Activated naive CD8-positive, alpha-beta T cell treated with anti-CD3 and anti-CD28 coated beads, Interleukin-2, amount 50 U/mL, for 24 hours (primary cell): Measurements from ENCODE around the gene S100A2.
"Not testable (repeated sequence)": the region's sequence is repeated elsewhere in the genome, so short reads cannot be mapped to it uniquely, and the experiment has no call there.

Experiments used
- ATAC-seq: fragments of 150-1000 bp; cut with Tn5 transposase; one replicate; pipeline ENCODE4 v1.10.0; 2021
- DNase-seq: peaks from one replicate; pipeline ENCODE4 v3.0.0; 2021
- H3K27ac Mint-ChIP-seq: one replicate; pipeline ENCODE4 v1.8.0; 2021; ENCODE audit warnings: mild to moderate bottlenecking, mixed read lengths
- H3K27me3 Mint-ChIP-seq: one replicate; pipeline ENCODE4 v1.8.0; 2021; ENCODE audit warnings: mixed read lengths
- H3K36me3 Mint-ChIP-seq: one replicate; pipeline ENCODE4 v1.8.0; 2021; ENCODE audit warnings: low read depth, mixed read lengths
- H3K4me1 Mint-ChIP-seq: one replicate; pipeline ENCODE4 v1.8.0; 2021; ENCODE audit warnings: mixed read lengths
- H3K4me3 Mint-ChIP-seq: one replicate; pipeline ENCODE4 v1.8.0; 2021; ENCODE audit warnings: mild to moderate bottlenecking, moderate library complexity, mixed read lengths
- H3K9me3 Mint-ChIP-seq: one replicate; pipeline ENCODE4 v1.8.0; 2021; ENCODE audit warnings: mixed read lengths

S100A2 gene

GRCh38 chr1:153563483-153563901 lies 2.2 kb downstream of the S100A2 start:
- H3K4me3 Mint-ChIP-seq: no peak overlapping the region
- H3K27me3 Mint-ChIP-seq: no peaks in the 10 kb centered on the region
- no peaks in the 10 kb centered on the region for H3K9me3 Mint-ChIP-seq
- H3K4me1 Mint-ChIP-seq: peaks cover 35% of the 10 kb centered on the region
- H3K36me3 Mint-ChIP-seq: no peaks in the 10 kb centered on the region
- DNase-seq (no peak), ATAC-seq (no peak)
- H3K27ac Mint-ChIP-seq: no peak overlapping the region

- ATAC-seq, DNase-seq, H3K9me3 Mint-ChIP-seq, H3K4me3 Mint-ChIP-seq, H3K36me3 Mint-ChIP-seq, H3K27me3 Mint-ChIP-seq, H3K27ac Mint-ChIP-seq: not testable (repeated sequence)
- peaks cover 21% of the 10 kb centered on the region for H3K4me1 Mint-ChIP-seq
These were observed 3.6 kb downstream of the S100A2 start for GRCh38 chr1:153562021-153562420.

- no peaks in the 10 kb centered on the region for H3K9me3 Mint-ChIP-seq
- H3K27ac Mint-ChIP-seq: no peak overlapping the region
- no peak overlapping the region for H3K4me3 Mint-ChIP-seq
- no peak for ATAC-seq
- no peaks in the 10 kb centered on the region for H3K36me3 Mint-ChIP-seq
- H3K27me3 Mint-ChIP-seq: no peaks in the 10 kb centered on the region
- DNase-seq: no peak
- peaks cover 16% of the 10 kb centered on the region for H3K4me1 Mint-ChIP-seq
These were observed 4.1 kb downstream of the S100A2 start for GRCh38 chr1:153561466-153561985.

GRCh38 chr1:153560771-153561465 lies 4.7 kb downstream of the S100A2 start:
- Mint-ChIP-seq H3K4me3 (no peak overlapping the region), H3K4me1 (peaks cover 12% of the 10 kb centered on the region), H3K36me3 (no peaks in the 10 kb centered on the region), H3K27me3 (no peaks in the 10 kb centered on the region), H3K27ac (no peak overlapping the region), H3K9me3 (no peaks in the 10 kb centered on the region)
- DNase-seq (no peak), ATAC-seq (no peak)

GRCh38 chr1:153560241-153560640 lies 5.4 kb downstream of the S100A2 start:
- Mint-ChIP-seq H3K27ac (no peak overlapping the region), H3K4me1 (peaks cover 5% of the 10 kb centered on the region), H3K27me3 (no peaks in the 10 kb centered on the region), H3K36me3 (no peaks in the 10 kb centered on the region), H3K9me3 (no peaks in the 10 kb centered on the region), H3K4me3 (no peak overlapping the region)
- no peak for ATAC-seq
- no peak for DNase-seq

GRCh38 chr1:153557877-153558276 lies 7.8 kb downstream of the S100A2 start:
- Mint-ChIP-seq H3K4me1 (no peaks in the 10 kb centered on the region), H3K36me3 (no peaks in the 10 kb centered on the region), H3K27ac (no peak overlapping the region), H3K27me3 (no peaks in the 10 kb centered on the region), H3K4me3 (no peak overlapping the region), H3K9me3 (no peaks in the 10 kb centered on the region)
- no peak for DNase-seq
- no peak for ATAC-seq

- DNase-seq: no peak
- Mint-ChIP-seq H3K36me3 (no peaks in the 10 kb centered on the region), H3K4me1 (no peaks in the 10 kb centered on the region), H3K27me3 (no peaks in the 10 kb centered on the region), H3K27ac (no peak overlapping the region), H3K4me3 (no peak overlapping the region), H3K9me3 (no peaks in the 10 kb centered on the region)
- ATAC-seq: no peak
These were observed 9.3 kb downstream of the S100A2 start for GRCh38 chr1:153556348-153556747.

GRCh38 chr1:153553830-153554541 lies 11.7 kb downstream of the S100A2 start:
- H3K9me3 Mint-ChIP-seq: no peaks in the 10 kb centered on the region
- DNase-seq: no peak

GRCh38 chr1:153553096-153553495 lies 12.5 kb downstream of the S100A2 start:
- DNase-seq (no peak), ATAC-seq (no peak)
- no peaks in the 10 kb centered on the region for H3K9me3 Mint-ChIP-seq
- no peaks in the 10 kb centered on the region for H3K36me3 Mint-ChIP-seq
- H3K27ac Mint-ChIP-seq: no peak overlapping the region
- H3K4me3 Mint-ChIP-seq: no peak overlapping the region
- H3K4me1 Mint-ChIP-seq: peaks cover 6% of the 10 kb centered on the region
- no peaks in the 10 kb centered on the region for H3K27me3 Mint-ChIP-seq

More at GRCh38 chr1:153553830-153554541, 11.7 kb downstream of the S100A2 start:
- Mint-ChIP-seq H3K27me3 (no peaks in the 10 kb centered on the region), H3K36me3 (no peaks in the 10 kb centered on the region), H3K4me1 (no peaks in the 10 kb centered on the region), H3K27ac (no peak overlapping the region), H3K4me3 (no peak overlapping the region)
- no peak for ATAC-seq

GRCh38 chr1:153552335-153552734 lies 13.3 kb downstream of the S100A2 start:
- H3K36me3 Mint-ChIP-seq: no peaks in the 10 kb centered on the region
- peaks cover 6% of the 10 kb centered on the region for H3K4me1 Mint-ChIP-seq
- no peak for DNase-seq
- no peak for ATAC-seq
- no peak overlapping the region for H3K4me3 Mint-ChIP-seq
- H3K9me3 Mint-ChIP-seq: no peaks in the 10 kb centered on the region
- H3K27ac Mint-ChIP-seq: no peak overlapping the region
- H3K27me3 Mint-ChIP-seq: no peaks in the 10 kb centered on the region

GRCh38 chr1:153550827-153551500 lies 14.7 kb downstream of the S100A2 start:
- no peaks in the 10 kb centered on the region for H3K27me3 Mint-ChIP-seq
- peaks cover 13% of the 10 kb centered on the region for H3K4me1 Mint-ChIP-seq
- H3K4me3 Mint-ChIP-seq: no peak overlapping the region
- DNase-seq (no peak), ATAC-seq (no peak)
- H3K36me3 Mint-ChIP-seq: no peaks in the 10 kb centered on the region
- no peaks in the 10 kb centered on the region for H3K9me3 Mint-ChIP-seq
- no peak overlapping the region for H3K27ac Mint-ChIP-seq

- Mint-ChIP-seq H3K4me3 (no peak overlapping the region), H3K27me3 (no peaks in the 10 kb centered on the region), H3K9me3 (no peaks in the 10 kb centered on the region), H3K4me1 (peaks cover 19% of the 10 kb centered on the region), H3K27ac (no peak overlapping the region), H3K36me3 (no peaks in the 10 kb centered on the region)
- ATAC-seq (no peak), DNase-seq (no peak)
These were observed 15.3 kb downstream of the S100A2 start for GRCh38 chr1:153550398-153550758.

GRCh38 chr1:153549741-153550397 lies 15.8 kb downstream of the S100A2 start:
- H3K36me3 Mint-ChIP-seq: peaks cover 1% of the 10 kb centered on the region
- no peaks in the 10 kb centered on the region for H3K27me3 Mint-ChIP-seq
- DNase-seq (no peak), ATAC-seq (no peak)
- H3K4me3 Mint-ChIP-seq: no peak overlapping the region
- H3K9me3 Mint-ChIP-seq: no peaks in the 10 kb centered on the region
- no peak overlapping the region for H3K27ac Mint-ChIP-seq
- peaks cover 24% of the 10 kb centered on the region for H3K4me1 Mint-ChIP-seq
